Fibroblast of lung (primary cell): ENCODE measurements around the gene MAD2L1. TPM values are rescaled to one million over a fixed set of nuclear protein-coding genes. Genes with fewer than 3 reads are reported as not detected.

ENCODE experiments used
- DNase-seq, 2 donors: peaks; one replicate each; pipeline versions ENCODE4 v3.0.0 to v3.0.0-alpha.2; 2010; ENCODE audit warnings: low read depth in 2 of 2
- H2AFZ ChIP-seq: 2 replicates; pipeline ENCODE4 v1.5.1; 2012; ENCODE audit warnings: low read length, control low read depth, inconsistent platforms
- H3K27ac ChIP-seq: 2 replicates; pipeline ENCODE4 v1.5.1; 2011; ENCODE audit warnings: low read length, control low read depth; ENCODE audit not compliant: insufficient read depth
- H3K27me3 ChIP-seq: 2 replicates; pipeline ENCODE4 v1.5.1; 2011; ENCODE audit warnings: mild to moderate bottlenecking, low read length; ENCODE audit not compliant: control insufficient read depth, insufficient read depth
- H3K36me3 ChIP-seq: 2 replicates; pipeline ENCODE4 v1.5.1; 2011; ENCODE audit warnings: low read length; ENCODE audit not compliant: control insufficient read depth, insufficient read depth
- H3K4me1 ChIP-seq: 2 replicates; pipeline ENCODE4 v1.5.1; 2011; ENCODE audit warnings: low read length; ENCODE audit not compliant: control insufficient read depth, insufficient read depth; ENCODE audit errors: extremely low read depth
- H3K4me2 ChIP-seq: 2 replicates; pipeline ENCODE4 v1.5.1; 2011; ENCODE audit warnings: low read length, control low read depth; ENCODE audit not compliant: insufficient read depth; ENCODE audit errors: extremely low read depth
- H3K4me3 ChIP-seq, 4 experiments: fragments of 200-600 bp in 1 of 4; sonication (generic) in 1 of 4; replicated peaks in 1 of 4; 2 replicates each; pipeline ENCODE4 v1.5.1; 2011 to 2016; ENCODE audit warnings: low read length in 4 of 4, low read depth in 3 of 4, mild to moderate bottlenecking in 3 of 4, control low read depth in 2 of 4, inconsistent platforms in 1 of 4, mixed read lengths in 1 of 4; ENCODE audit not compliant: insufficient read depth in 1 of 4; ENCODE audit errors: control extremely low read depth in 1 of 4
- H3K79me2 ChIP-seq: 2 replicates; pipeline ENCODE4 v1.5.1; 2012; ENCODE audit warnings: mild to moderate bottlenecking, low read length, inconsistent platforms; ENCODE audit not compliant: control insufficient read depth, insufficient read depth
- H3K9ac ChIP-seq: 2 replicates; pipeline ENCODE4 v1.5.1; 2011; ENCODE audit warnings: mild to moderate bottlenecking, low read length, control low read depth; ENCODE audit not compliant: insufficient read depth
- H3K9me3 ChIP-seq: 2 replicates; pipeline ENCODE4 v1.5.1; 2012; ENCODE audit warnings: low read depth, low read length; ENCODE audit not compliant: control insufficient read depth, insufficient read depth
- H4K20me1 ChIP-seq: 2 replicates; pipeline ENCODE4 v1.5.1; 2011; ENCODE audit warnings: low read length; ENCODE audit not compliant: control insufficient read depth, insufficient read depth; ENCODE audit errors: extremely low read depth
- EZH2 ChIP-seq: IDR thresholded peaks from 2 replicates; pipeline ENCODE4 v1.5.1; 2012; ENCODE audit warnings: low read length, control low read depth, mild to moderate bottlenecking; ENCODE audit errors: missing control alignments
- polyA plus RNA-seq, 2 donors: library from polyadenylated mRNA; depleted of rRNA in 1 of 2; stranded (reverse) in 1 of 2; unstranded in 1 of 2; fragments of >200 nt; gene quantifications; 2 replicates each; pipeline ENCODE4 v1.2.1, GENCODE V29; 2011 to 2012; ENCODE audit warnings: missing spikeins in 1 of 2
- total RNA-seq: library from RNA; depleted of rRNA; stranded (reverse); fragments of >200 nt; gene quantifications from 2 replicates; pipeline ENCODE4 v1.2.1, GENCODE V29; 2014
- TF ChIP-seq, protein P1 (sequence below), 2 donors: IDR thresholded peaks in 1 of 2; conservative IDR thresholded peaks in 1 of 2; 1 replicate in 1 of 2; 2 replicates in 1 of 2; pipeline ENCODE4 v1.5.1; 2011 to 2012; ENCODE audit warnings: low read length in 2 of 2, control low read depth in 1 of 2, inconsistent platforms in 1 of 2, low read depth in 1 of 2, mild to moderate bottlenecking in 1 of 2

MAD2L1 gene
- total and polyA plus RNA-seq, 2 donors (not counting 1 experiment from before 2014, with no cell fraction given): 10.6 to 12.8 TPM

DNA sequence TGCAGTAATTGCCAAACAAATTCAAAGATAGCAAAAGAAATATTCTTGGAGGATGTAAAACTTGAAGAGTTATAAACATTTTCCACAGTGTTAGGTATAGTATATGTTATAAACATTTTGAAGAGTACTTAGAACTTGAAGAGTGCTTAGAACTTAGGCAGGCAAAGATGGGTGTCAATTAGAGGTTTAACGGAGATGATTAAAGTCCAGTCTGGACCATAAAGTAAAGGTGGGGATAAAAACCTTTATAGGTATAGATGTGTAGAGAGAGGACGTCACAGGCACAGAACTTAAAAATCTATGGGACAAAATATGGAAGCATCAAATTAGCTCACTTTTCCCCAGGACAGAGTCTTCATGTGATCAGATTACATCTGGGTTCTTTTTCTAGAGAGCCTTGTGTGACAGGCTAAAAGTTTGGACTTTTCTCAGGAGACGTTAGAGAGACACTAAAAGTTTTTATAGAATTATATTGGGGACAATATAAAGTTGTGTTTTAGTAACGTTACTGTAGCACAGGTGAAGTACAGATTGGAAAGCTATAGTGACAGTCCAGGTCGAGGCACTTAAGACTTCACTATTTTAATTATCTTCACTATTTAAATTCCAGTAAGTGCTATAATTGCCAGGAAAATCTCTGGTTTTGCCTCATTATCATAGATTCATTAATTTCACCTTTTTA, 13.3 kb upstream of the MAD2L1 start:
- Histone ChIP-seq H3K9me3 (no peaks in the 10 kb centered on the region), H3K4me3 (no peak overlapping the region), H4K20me1 (no peaks in the 10 kb centered on the region), H3K36me3 (no peaks in the 10 kb centered on the region), H3K27ac (no peak overlapping the region), H3K4me2 (no peak overlapping the region), H3K4me1 (no peaks in the 10 kb centered on the region), H3K27me3 (no peaks in the 10 kb centered on the region), H3K9ac (no peak overlapping the region), H2AFZ (no peak overlapping the region), H3K79me2 (no peaks in the 10 kb centered on the region)
- DNase-seq: no peak
- TF ChIP-seq EZH2: no peak
- TF ChIP-seq, protein P1, sequence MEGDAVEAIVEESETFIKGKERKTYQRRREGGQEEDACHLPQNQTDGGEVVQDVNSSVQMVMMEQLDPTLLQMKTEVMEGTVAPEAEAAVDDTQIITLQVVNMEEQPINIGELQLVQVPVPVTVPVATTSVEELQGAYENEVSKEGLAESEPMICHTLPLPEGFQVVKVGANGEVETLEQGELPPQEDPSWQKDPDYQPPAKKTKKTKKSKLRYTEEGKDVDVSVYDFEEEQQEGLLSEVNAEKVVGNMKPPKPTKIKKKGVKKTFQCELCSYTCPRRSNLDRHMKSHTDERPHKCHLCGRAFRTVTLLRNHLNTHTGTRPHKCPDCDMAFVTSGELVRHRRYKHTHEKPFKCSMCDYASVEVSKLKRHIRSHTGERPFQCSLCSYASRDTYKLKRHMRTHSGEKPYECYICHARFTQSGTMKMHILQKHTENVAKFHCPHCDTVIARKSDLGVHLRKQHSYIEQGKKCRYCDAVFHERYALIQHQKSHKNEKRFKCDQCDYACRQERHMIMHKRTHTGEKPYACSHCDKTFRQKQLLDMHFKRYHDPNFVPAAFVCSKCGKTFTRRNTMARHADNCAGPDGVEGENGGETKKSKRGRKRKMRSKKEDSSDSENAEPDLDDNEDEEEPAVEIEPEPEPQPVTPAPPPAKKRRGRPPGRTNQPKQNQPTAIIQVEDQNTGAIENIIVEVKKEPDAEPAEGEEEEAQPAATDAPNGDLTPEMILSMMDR (conservative IDR thresholded peaks at IDR 0.05 in 1 of 2, IDR thresholded peaks at IDR 0.05 in 1 of 2; ENCODE audit: low read depth in 1 of 2, low read length in 2 of 2): no peak

DNA sequence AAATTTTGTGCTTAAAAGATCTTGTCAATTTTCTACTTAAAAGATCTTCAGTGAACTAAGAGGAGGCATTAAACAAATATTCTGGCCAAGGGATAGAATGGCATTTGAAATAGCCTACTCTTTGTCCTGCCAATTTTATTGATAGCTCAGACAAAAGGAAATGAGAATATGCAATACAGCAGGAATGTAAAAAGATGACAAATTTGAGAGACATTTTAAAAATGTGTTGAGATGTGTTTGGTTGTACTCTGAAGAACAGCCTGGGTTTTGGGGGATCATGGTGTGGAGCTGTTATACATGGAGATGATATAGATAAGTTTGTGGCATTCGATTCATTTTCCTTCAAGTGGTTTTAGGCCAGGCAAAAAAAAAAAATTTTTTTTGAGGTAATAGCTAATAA, 11.6 kb upstream of the MAD2L1 start:
- Histone ChIP-seq H4K20me1 (no peaks in the 10 kb centered on the region), H3K9ac (no peak overlapping the region), H3K27ac (no peak overlapping the region), H3K4me3 (no peak overlapping the region), H3K9me3 (no peaks in the 10 kb centered on the region), H3K79me2 (no peaks in the 10 kb centered on the region), H3K4me2 (no peak overlapping the region), H2AFZ (no peak overlapping the region), H3K27me3 (no peaks in the 10 kb centered on the region), H3K36me3 (no peaks in the 10 kb centered on the region), H3K4me1 (no peaks in the 10 kb centered on the region)
- peak in 1 of 2 donors; percentile 48 for DNase-seq
- TF ChIP-seq, protein P1 (conservative IDR thresholded peaks at IDR 0.05 in 1 of 2, IDR thresholded peaks at IDR 0.05 in 1 of 2; ENCODE audit: low read depth in 1 of 2, low read length in 2 of 2): no peak
- TF ChIP-seq EZH2: no peak

DNA sequence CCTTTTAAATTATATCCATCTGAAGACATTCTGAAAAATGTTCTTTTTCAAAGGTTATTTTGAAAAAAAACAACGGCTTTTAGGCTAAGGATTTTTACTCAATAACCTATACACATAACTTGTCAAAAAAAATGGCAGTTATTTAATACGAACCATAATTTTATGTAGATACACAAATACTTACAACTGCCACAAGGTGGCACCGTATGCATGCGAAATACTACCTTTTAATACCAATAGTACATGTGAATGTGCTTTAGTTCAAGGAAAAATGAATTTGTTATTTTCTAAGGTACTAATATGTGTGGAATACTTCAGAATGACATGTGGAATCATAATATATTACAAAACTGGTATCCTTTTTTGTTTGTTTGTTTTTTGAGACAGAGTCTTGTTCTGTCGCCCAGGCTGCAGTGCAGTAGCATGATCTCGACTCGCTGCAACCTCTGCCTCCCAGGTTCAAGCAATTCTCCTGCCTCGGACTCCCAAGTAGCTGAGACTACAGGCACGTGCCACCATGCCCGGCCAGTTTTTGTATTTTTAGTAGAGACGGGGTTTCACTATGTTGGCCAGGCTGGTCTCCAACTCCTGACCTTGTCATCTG, 4.6 kb upstream of the MAD2L1 start:
- TF ChIP-seq, protein P1 (conservative IDR thresholded peaks at IDR 0.05 in 1 of 2, IDR thresholded peaks at IDR 0.05 in 1 of 2; ENCODE audit: low read depth in 1 of 2, low read length in 2 of 2): peak; percentile 26 to 59
- TF ChIP-seq EZH2: no peak
- Histone ChIP-seq H4K20me1 (no peaks in the 10 kb centered on the region), H3K4me1 (no peaks in the 10 kb centered on the region), H3K27ac (no peak overlapping the region), H3K79me2 (peaks cover 2% of the 10 kb centered on the region), H3K4me2 (no peak overlapping the region), H2AFZ (no peak overlapping the region), H3K4me3 (no peak overlapping the region), H3K9me3 (no peaks in the 10 kb centered on the region), H3K9ac (no peak overlapping the region), H3K36me3 (no peaks in the 10 kb centered on the region), H3K27me3 (no peaks in the 10 kb centered on the region)
- peak; percentile 60 to 88 for DNase-seq
